Mucosa of descending colon (tissue), 3 donors: ENCODE data around the gene COL23A1. TPM values are rescaled to one million over a fixed set of nuclear protein-coding genes. Genes with fewer than 3 reads are reported as not detected.

Experiments used
- ATAC-seq: fragments of 200-7000 bp; cut with Tn5 transposase; one replicate; pipeline ENCODE4 v1.9.1; 2020; ENCODE audit warnings: mild to moderate bottlenecking, moderate library complexity
- DNase-seq, 3 donors: peaks; one replicate each; pipeline ENCODE4 v3.0.0-alpha.2; 2020
- H3K36me3 ChIP-seq: fragments of 200-600 bp; one replicate; pipeline ENCODE4 v1.8.0; 2021; ENCODE audit warnings: low read depth, mild to moderate bottlenecking
- H3K4me1 ChIP-seq: fragments of 200-600 bp; one replicate; pipeline ENCODE4 v1.8.0; 2021; ENCODE audit warnings: low read depth, mild to moderate bottlenecking
- H3K4me3 ChIP-seq: fragments of 200-600 bp; one replicate; pipeline ENCODE4 v1.8.0; 2021; ENCODE audit warnings: mild to moderate bottlenecking
- H3K9me3 ChIP-seq: fragments of 200-600 bp; one replicate; pipeline ENCODE4 v1.8.0; 2021; ENCODE audit warnings: mild to moderate bottlenecking
- CTCF ChIP-seq: fragments of 200-600 bp; IDR thresholded peaks from one replicate; pipeline ENCODE4 v1.8.0; 2022; ENCODE audit warnings: antibody characterized with exemption, mild to moderate bottlenecking
- intact Hi-C, 2 donors: fragments of 100-400 bp; cut with DNase I in 1 of 2; cut with micrococcal nuclease in 1 of 2; formaldehyde crosslinking; loops; one replicate each; pipeline versions ENCODE4 v1.11.0 to v1.11.1; 2022; cut with DNase I, micrococcal nuclease
- total RNA-seq, 3 donors: library from RNA; stranded (reverse); fragmentation: NEBNext Ultra II Directional in 2 of 3; extraction: Animal tissue kit (Norgen Biotek cat#: 25700) in 2 of 3; gene quantifications; one replicate each; pipeline versions ENCODE4 v1.2.1 to v1.2.4, GENCODE V29; 2021 to 2023
- donor health status: DM: no; HTN: no; CAD: no; lungs with moderate emphysema.
- donor health status: DM: no; HTN: no; CAD: no.
- donor health status: DM: no; HTN: yes; CAD: no.

The COL23A1 gene
- total RNA-seq, 3 donors from 2014 or later: 0.17 to 2.7 (median 0.43) TPM

GRCh38 chr5:178436326-178436940 lies 153.8 kb downstream of the COL23A1 start:
- Histone ChIP-seq H3K4me3 (no peak overlapping the region), H3K4me1 (no peaks in the 10 kb centered on the region), H3K9me3 (no peaks in the 10 kb centered on the region), H3K36me3 (no peaks in the 10 kb centered on the region)
- no peak for DNase-seq
- intact Hi-C loops: no loop called here
- ATAC-seq: no peak
- TF ChIP-seq CTCF: no peak

- ATAC-seq: no peak
- intact Hi-C loops: no loop called here
Measured at GRCh38 chr5:178435321-178436238, 154.6 kb downstream of the COL23A1 start.

GRCh38 chr5:178434851-178435250 lies 155.3 kb downstream of the COL23A1 start:
- no peaks in the 10 kb centered on the region for H3K4me1 ChIP-seq
- H3K4me3 ChIP-seq: no peak overlapping the region
- DNase-seq (no peak), ATAC-seq (no peak)
- no peaks in the 10 kb centered on the region for H3K36me3 ChIP-seq
- no peaks in the 10 kb centered on the region for H3K9me3 ChIP-seq
- intact Hi-C loops: no loop called here
- TF ChIP-seq CTCF: no peak

More at GRCh38 chr5:178435321-178436238, 154.6 kb downstream of the COL23A1 start:
- H3K36me3 ChIP-seq: no peaks in the 10 kb centered on the region
- no peaks in the 10 kb centered on the region for H3K9me3 ChIP-seq
- no peak for DNase-seq
- no peaks in the 10 kb centered on the region for H3K4me1 ChIP-seq
- no peak overlapping the region for H3K4me3 ChIP-seq
- no peak for TF ChIP-seq CTCF

GRCh38 chr5:178434016-178434761 lies 156.0 kb downstream of the COL23A1 start:
- ATAC-seq (no peak), DNase-seq (no peak)
- H3K36me3 ChIP-seq: no peaks in the 10 kb centered on the region
- intact Hi-C loops: no loop called here
- no peak for TF ChIP-seq CTCF
- no peaks in the 10 kb centered on the region for H3K4me1 ChIP-seq
- no peak overlapping the region for H3K4me3 ChIP-seq
- no peaks in the 10 kb centered on the region for H3K9me3 ChIP-seq

GRCh38 chr5:178433273-178433775 lies 156.9 kb downstream of the COL23A1 start:
- intact Hi-C loops: no loop called here
- H3K4me3 ChIP-seq: no peak overlapping the region
- no peaks in the 10 kb centered on the region for H3K4me1 ChIP-seq
- no peak for DNase-seq
- no peak for TF ChIP-seq CTCF
- H3K9me3 ChIP-seq: no peaks in the 10 kb centered on the region
- no peak for ATAC-seq
- no peaks in the 10 kb centered on the region for H3K36me3 ChIP-seq
